Non-pigmented ciliary epithelial cell (primary cell): ENCODE data around the gene CD300E.

Experiments
- DNase-seq: peaks from one replicate; pipeline ENCODE4 v3.0.0-alpha.2; 2010; ENCODE audit warnings: low read depth

The CD300E gene

GRCh38 chr17:74566132-74566753, 57.3 kb downstream of the CD300E start:
- DNase-seq: no peak

GRCh38 chr17:74565126-74565525, 58.4 kb downstream of the CD300E start:
- no peak for DNase-seq

GRCh38 chr17:74563358-74563757, 60.2 kb downstream of the CD300E start:
- DNase-seq: no peak

- DNase-seq: no peak
Measured at GRCh38 chr17:74561586-74561985, 62.0 kb downstream of the CD300E start.
